ENCODE results near the gene TMEM62.

TMEM62 gene

GRCh38 chr15:43232289-43232874 lies 99.0 kb downstream of the TMEM62 start:
- no peak for DNase-seq (ENCODE audit: low read depth in 3 of 3)
